ENCODE measurements around the gene SUSD6.

SUSD6 gene

DNA sequence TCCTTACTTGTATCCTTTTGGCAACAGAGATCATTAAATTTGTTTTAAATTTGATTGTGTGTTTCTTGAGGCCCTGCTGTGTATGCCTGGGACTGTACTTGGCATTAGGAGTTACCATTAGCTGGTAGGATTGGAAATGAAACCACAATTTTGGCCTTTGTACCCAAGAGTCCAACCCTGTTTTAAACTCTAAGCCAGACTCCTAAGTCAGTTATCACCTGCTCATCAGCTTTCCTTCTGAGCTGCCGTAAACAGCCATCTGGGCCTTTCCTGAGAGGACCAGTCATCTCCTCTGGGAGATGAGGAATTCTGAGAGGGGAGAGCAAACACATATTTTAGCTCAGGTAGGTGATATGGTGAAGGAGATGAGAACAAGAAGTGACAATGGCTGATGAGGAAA is 81.2 kb downstream of the SUSD6 start:
- no peak for DNase-seq (ENCODE audit: extremely low read depth, low read depth)
- TF ChIP-seq, protein P1, sequence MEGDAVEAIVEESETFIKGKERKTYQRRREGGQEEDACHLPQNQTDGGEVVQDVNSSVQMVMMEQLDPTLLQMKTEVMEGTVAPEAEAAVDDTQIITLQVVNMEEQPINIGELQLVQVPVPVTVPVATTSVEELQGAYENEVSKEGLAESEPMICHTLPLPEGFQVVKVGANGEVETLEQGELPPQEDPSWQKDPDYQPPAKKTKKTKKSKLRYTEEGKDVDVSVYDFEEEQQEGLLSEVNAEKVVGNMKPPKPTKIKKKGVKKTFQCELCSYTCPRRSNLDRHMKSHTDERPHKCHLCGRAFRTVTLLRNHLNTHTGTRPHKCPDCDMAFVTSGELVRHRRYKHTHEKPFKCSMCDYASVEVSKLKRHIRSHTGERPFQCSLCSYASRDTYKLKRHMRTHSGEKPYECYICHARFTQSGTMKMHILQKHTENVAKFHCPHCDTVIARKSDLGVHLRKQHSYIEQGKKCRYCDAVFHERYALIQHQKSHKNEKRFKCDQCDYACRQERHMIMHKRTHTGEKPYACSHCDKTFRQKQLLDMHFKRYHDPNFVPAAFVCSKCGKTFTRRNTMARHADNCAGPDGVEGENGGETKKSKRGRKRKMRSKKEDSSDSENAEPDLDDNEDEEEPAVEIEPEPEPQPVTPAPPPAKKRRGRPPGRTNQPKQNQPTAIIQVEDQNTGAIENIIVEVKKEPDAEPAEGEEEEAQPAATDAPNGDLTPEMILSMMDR (IDR thresholded peaks at IDR 0.05; ENCODE audit: low read depth, low read length): no peak

DNA sequence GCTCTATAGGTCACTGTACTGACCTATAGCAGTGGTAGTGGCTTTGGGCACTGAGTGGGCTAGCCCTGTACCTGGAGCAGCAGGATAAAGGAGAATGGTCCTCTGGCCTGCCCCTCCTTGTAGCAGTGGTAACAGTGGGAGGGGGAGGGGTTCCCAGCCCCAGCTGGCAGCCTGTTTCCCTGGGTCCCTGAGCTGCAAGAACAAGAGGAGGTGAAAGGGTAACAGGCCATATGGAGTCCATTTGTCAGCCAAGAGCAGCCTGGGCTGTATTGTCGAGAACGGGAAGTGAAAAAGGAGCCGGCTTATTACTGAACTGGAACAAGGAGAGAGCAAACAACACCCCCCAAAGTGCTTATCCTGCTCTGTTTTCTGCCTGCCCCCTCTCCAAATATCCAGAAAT is 81.7 kb downstream of the SUSD6 start:
- TF ChIP-seq, protein P1 (IDR thresholded peaks at IDR 0.05; ENCODE audit: low read depth, low read length): no peak

DNA sequence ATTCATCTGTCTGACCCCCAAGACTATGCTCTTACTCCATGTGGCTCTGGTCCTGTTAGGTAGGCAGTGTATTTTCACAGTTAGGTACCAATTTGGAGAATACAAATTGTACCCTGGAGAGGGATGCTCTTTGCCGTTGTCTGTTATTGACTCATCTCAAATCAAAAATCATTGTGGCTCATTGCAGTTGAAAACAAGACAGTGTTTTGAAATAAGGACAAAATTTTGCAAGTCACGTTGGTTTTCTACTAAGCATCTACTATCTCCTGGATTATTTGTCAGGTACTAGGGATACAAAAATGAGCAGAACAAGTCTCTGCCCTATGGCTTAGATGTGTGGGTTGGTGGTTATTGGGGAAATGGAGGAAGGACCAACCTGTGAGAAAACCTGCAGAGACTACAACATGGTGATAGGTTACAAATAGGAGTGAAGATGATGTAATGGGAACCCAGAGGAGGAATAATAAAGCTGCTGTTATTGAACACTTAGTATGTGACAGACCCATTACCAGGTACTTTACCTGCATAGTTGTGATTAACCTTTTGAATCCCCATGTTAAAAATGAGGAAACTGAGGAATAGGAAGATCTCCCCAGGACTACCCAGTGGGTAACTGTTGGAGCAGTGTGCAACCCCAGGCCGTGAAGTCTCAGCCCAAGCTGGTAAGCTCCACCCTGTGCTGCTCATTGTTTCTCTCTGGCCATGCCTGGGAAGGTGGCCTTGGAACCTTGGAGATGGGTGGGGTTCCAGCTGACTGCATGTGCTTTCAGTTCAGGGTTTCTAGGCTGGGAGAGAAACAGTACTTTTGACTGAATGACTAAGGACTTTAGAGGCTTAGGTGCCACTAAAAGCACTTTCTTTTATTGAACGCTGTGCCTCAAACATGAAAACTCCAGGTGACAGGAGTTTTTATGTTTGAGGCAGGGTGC is 82.7 kb downstream of the SUSD6 start:
- DNase-seq (ENCODE audit: extremely low read depth, low read depth): peak; percentile 18
- TF ChIP-seq, protein P1 (IDR thresholded peaks at IDR 0.05; ENCODE audit: low read depth, low read length): no peak

More for the DNA sequence above, 81.7 kb downstream of the SUSD6 start:
- DNase-seq (ENCODE audit: extremely low read depth, low read depth): no peak

DNA sequence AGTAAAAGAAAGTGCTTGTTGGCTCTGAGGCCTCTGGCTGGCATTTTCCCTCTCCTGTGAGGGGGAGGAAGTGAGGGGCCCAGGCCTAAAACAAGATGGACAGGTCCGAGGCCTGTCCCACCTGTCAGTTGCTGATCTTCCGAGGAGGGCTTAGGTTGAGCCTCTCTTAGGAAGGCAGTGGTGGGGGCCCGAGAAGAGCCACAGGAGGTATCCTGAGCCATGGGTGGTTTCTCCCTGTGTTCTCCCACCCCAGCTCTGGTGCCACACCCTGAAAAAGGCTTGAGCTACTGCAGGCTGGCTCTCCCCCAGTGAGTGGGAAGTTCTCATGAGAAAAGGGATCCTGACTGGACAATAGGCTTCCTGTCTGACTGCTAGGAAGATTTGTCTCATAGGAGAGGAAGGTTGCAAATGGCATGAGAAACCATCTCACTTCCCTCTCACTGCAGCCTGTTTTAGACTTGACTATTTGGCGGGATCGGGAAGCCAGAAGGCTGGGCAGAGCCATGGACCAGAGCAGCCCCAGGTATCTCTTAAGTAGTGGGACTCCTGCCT is 83.4 kb downstream of the SUSD6 start:
- TF ChIP-seq, protein P1 (IDR thresholded peaks at IDR 0.05; ENCODE audit: low read depth, low read length): no peak
- no peak for DNase-seq (ENCODE audit: extremely low read depth, low read depth)

DNA sequence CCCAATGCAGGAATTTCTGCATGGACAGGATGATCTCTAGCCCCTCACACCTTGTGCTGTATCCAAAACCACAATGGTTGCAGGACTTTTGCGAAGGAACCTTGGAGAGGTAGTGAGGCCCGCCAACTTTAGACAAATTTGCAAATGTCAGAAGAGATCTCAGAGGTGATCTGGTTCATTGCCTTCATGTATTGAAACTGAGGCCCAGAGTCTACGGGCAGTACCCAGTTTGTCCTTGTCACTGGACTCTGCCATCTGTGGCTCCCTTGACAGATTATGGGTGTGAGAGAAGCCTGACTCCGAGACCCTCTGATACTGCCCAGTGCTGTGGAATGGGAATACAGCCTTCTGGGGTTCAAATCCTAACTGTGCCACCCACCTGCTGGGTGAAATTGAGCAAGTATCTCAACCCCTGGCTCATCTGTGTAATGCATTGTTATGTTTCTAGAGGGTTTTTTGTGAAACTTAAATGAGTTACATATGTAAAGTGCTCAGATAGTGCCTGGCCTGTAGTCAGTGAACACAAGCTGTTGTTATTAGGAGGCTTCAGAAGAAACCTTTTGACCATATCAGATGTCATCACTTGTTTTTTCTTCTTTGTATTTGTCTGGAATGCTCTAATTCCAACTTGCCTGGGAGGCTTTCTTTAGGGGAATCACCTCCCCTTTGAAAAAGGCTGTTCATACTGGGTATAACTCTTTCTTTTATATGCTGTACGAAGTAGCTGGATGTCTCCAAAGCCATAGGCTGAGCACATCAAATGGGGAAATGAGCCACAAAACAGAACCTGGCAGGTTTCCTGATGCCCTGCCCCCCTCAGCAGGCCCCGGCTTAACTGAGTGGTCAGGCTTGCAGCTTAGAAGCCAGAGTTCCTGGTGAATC is 84.2 kb downstream of the SUSD6 start:
- TF ChIP-seq, protein P1 (IDR thresholded peaks at IDR 0.05; ENCODE audit: low read depth, low read length): no peak
- peak; percentile 59 for DNase-seq (ENCODE audit: extremely low read depth, low read depth)

DNA sequence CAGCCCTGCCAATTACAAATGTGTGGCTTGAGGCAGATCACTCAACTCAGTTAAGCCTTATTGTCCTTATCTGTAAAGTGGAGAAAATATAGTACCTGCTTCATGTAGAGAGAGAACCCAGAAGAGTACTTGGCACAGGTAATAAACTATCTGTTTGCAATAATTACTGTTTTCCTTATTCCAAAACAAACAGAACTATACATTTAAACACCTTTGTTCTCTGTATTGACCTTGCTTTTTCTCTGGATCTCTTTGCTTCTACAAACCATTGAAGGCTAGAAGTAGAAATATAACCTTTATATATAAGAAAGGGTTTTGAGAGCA is 84.8 kb downstream of the SUSD6 start:
- no peak for DNase-seq (ENCODE audit: extremely low read depth, low read depth)

More for the DNA sequence above, 84.8 kb downstream of the SUSD6 start:
- TF ChIP-seq, protein P1 (IDR thresholded peaks at IDR 0.05; ENCODE audit: low read depth, low read length): no peak

All from AG09319 (cell line).